NCI-H2107 treated with DMSO at 0.1 percent for 48 hours (cell line): ENCODE data around the gene ZNF511.

Experiments used
- DNase-seq: peaks from one replicate; lab custom pipeline; 2025; ENCODE audit not compliant: unreplicated experiment; lab: John Stamatoyannopoulos, UW

The ZNF511 gene

GRCh38 chr10:133274751-133275683 lies 33.7 kb upstream of the ZNF511 start:
- DNase-seq: no peak

- DNase-seq: no peak
These were observed 33.0 kb upstream of the ZNF511 start for GRCh38 chr10:133275684-133276092.

DNA sequence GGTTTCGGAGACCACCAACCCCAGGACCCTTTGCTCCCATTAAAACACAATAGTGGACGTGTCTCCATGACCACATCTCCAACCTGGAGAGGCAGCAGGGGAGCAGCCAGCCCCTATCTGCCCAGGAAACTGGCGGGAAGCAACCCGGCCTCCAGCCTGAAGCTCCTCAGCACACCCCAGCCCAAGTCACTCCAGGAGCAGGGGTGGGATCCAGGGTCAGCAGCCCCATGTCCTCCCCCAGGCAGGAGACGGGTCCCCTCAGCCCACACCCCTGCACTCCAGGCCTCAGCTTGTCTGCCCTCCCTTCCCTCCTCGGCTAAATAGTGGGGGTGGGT lies 32.6 kb upstream of the ZNF511 start:
- DNase-seq: no peak

DNA sequence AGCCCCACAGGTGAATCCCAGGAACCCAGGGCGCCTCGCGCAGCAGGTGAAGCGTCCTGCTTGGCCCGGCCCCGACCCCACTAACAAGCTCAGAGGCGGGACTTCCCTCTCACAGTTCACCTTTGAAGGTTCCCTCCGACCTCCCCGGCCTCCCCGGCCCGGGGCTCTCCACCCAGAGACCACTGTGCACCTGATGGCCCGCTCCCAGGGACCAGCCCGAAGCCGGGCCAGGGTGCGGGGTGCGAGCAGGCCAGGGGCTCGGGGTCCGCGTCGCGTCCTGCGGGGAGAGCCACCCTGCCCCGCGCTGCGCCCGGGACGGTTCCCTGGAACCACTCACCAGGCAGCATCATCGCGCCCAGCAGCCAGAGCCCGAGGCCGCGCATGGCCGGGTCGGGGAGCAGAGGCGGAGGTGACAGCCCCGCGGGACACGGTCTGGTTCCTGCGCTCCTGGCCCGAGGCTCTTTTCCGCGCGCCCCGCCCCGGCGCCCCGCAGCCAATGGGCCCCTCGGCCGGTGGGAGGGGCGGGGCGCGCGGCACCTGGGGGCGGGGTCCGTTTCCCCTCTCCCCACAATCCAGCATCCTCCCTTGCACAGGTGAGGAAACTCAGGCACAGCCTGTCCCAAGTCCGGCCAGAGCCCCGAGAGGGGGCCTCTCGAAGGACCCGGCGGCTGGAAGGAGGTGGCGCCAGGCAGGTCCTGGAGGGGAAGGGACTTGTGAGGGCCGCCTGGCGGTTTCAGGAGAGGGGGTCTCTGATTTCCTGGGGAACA lies 32.1 kb upstream of the ZNF511 start, which contains the start of gene ADAM8:
Gene ADAM8, minus strand, starts transcription at position 434 of the 767 bp plus-strand sequence. Its CDS starts 51 bp downstream, at position 383.
- DNase-seq: no peak

DNA sequence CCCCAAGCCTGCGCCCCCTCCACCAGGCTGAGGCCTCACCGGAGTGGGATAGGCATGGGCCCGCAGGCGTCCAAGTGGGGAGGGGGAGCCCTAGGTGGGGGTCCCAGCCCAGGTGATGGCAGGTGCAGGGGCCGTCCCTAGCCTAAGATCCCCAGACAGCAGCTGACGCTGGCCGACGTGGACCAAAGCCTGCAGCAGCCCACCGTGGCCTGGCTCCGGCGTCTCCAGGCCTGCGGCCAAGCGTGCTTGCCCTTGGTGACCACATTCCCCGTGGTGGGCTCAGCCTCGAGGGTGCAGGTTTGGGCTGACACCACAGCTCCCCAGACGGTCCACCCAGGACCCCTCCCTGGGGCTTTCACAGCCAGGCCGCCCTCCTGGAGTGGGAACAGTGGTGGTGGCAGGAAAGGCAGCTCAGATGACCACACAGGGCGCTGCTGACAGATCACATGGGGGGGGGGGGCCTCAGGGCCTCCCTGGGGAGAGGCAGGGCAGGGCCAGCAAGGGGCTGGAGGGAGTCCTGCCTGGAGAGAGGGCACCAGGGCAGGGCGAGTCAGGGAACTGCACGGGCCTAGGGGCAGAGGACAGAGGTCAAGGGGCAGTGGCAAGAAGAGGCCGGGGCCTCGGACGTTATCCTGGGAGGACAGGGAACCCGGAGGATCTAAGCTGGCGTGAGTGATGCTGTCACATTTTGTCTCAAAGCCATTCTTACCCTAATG lies 31.3 kb upstream of the ZNF511 start:
- DNase-seq: no peak

GRCh38 chr10:133277993-133278576 lies 30.6 kb upstream of the ZNF511 start:
- DNase-seq: no peak

- DNase-seq: no peak
These were observed 30.0 kb upstream of the ZNF511 start for GRCh38 chr10:133278577-133279265.

DNA sequence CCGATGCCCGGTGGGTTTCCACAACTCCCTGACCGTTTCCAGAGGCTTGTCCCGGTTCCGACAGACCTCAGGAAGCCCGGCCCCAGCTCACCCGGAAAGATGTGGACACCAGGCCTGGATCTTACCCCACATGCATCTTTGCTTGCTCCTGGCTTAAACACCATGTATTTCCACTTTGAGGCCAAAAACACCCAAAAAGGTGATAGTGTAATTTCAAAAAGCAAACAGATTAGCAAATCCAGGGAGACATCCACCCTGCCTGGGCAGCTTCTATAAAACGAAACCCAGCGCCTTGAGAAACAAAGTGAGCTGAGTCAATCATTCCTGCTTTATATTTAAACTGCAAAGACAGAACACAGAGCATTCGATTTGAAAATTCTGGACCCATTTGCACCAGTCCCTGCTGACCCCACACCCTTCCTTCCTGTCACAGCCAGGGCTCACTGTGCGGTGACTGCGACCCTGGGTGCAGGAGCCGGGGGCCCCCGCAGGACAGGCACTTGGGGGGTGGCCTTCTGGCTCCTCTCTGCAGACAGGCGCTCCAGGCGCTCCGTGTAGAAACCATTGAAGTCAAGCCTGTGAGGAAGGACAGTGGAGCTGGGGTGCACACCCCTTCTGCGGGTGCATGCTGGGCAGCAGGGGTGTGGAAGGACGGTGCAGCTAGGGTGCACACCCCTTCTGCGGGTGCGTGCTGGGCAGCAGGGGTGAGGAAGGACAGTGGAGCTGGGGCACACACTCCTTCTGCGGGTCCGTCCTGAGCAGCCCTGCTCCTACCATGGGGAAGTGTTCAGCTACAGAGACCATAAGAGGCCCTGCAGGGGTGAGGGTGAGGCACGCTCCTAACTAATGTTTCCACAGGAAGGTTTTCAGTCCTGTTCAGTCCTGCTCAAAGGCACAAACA lies 29.1 kb upstream of the ZNF511 start:
- DNase-seq: no peak

DNA sequence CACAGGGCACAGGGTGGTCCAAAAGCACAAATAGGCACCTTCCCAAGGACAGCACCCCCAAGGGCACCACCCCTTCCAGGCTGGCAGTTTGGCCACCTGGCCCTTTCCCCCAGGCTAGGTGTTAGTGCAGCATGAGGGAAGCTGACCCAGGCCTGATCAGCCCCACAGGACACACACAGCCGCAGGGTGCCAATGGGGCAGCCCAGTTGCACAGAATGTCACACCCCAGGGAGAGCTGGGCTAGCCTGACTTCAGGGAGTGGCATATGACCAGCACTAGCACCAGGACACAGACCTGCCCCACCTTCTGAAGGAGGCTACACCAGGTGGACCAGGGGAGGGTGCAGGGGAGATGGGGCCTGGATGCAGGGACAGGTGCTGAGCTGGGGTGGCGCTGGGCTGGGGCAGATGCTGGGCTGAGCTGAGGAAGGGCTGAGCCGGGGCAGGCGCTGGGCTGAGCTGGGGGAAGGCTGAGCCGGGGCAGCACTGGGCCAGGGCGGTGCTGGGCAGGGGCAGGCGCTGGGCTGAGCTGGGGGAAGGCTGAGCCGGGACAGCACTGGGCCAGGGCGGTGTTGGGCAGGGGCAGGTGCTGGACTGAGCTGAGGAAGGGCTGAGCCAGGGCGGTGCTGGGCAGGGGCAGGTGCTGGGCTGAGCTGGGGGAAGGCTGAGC lies 28.2 kb upstream of the ZNF511 start:
- no peak for DNase-seq

- no peak for DNase-seq
These were observed 27.6 kb upstream of the ZNF511 start for GRCh38 chr10:133281084-133281483.

DNA sequence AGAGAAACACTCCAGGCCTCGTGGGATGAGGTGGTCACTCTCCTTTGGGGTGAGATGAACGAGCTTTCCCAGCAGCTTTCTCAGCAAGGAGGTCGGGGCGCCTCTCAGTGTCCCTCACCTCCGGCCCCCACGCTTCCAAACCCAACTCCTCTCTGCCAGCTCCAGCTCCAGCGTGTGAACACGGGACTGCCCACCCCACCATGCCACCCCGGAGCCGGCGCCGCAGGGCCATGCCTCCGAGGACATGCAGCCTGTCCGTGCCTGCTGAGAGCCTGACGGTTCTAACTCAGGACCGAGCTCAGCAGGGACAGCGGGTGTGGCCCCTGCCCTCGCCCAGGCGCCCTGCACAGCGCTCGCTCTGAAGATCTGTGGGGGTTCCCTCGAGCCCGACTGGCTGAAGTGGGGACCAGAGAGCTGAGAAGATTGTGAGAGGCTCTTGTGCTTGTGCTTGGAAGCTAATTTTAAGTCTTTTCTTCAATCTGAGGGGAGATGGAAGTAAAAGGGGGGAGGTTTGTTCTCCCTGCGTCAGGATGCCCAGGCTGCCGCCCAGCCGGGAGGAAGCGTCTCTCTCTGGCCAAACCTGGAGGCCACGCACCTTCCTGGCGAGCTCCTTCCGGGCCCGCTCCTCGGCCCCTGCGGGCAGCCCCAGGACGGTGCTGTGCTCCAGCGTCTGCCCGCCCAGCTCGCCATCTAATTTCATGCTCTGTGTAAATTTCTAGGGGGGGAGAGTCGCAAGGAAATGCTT lies 26.9 kb upstream of the ZNF511 start:
- no peak for DNase-seq

DNA sequence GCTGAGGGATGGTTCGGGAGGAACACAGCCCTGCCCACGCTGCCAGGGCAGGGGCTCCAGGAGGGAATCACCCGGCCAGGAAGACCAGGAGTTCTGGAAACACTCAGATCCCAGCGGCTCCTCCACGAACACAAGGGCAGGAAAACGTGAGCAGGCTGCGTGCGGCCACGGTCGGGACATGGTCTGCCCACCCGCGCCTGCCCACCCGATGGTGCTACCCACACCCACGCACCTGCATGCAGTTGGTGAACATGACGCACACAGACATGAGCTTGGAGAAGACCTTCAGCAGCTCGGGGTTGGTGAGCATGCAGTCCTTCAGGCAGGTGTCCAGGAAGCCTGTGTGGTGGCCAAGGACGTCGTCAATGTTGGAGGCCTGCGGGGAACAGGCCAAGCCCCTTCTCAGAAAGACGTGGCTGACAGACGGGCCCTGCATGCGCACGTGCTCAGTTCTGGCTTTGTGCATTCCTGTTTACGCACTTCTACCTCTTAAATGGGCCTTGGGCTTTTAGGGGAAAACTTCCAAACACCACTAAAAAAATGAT lies 25.8 kb upstream of the ZNF511 start:
- no peak for DNase-seq

DNA sequence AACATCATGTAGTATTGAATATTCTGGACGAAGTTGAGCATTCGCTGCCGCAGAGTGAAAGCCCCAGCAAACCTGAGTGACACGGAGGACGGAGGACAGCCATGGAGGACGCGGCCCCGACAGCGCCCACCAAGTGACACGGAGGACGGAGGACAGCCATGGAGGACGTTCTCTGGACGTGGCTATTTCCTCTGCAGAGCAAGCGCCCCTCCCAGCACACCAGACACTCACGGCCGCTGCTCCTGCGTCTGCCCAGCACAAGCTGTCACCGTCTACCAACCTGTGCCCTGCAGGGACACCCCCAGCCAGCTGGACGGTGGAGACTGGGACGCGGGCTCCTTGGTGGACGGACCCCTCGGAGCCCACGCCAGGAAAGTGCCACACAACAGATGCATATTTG lies 24.8 kb upstream of the ZNF511 start:
- DNase-seq: no peak

DNA sequence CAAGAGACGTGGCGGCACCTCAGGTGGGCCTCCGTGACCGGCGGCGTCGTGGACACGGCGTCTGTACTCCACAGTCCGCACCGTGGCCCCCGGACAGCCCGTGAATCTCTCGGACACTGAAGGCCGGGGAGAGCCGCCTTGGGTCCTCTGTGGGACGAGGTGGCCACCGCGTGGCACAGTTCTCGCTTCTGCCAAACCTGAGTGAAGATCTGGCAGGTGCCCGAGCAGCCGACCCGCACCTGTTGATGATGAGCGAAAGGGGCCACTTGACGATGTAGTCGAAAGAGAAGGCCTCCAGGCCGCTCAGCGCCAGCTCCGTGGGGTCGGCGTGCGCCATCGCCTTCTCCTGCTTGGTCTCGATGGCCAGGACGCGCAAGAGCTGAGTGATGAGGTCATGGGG lies 23.5 kb upstream of the ZNF511 start:
- DNase-seq: no peak

DNA sequence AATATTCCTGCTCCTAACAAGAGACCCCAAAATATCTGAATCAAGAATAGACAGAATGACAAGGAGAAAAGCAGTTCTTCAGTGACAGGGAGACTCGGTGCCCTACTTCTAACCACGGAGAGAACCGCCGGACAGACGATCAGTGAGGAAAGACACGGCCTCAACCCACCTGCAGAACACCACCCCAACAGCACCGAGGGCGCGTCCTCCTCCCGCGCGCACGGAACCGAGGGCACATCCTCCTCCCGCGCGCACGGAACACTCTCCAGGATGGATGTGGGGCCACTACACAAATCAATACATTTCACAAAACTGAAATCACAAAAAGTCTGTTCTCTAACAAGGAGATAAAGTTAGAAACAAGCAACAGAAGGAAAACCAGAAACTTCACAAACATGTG lies 22.3 kb upstream of the ZNF511 start:
- DNase-seq: no peak

GRCh38 chr10:133287832-133288500 lies 20.7 kb upstream of the ZNF511 start:
- DNase-seq: no peak

DNA sequence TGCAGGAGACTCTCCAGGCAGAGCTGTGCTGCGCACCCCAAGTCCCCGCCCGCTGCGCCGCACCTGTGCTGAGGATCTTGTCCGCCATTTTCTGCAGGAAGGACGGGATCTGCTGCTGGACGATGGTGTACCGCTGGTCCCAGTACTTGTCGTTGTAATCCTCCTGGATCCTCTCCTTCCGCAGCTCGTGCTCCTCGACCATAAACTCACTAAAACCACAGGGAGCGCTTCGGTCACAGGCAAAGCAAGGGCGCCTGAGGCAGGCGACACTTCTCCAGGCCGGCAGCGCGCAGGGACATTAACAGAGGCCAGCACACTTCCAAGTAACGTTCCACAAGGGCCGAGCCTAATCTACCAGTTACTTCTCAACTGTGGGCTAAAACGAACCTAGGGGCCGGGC lies 19.0 kb upstream of the ZNF511 start:
- no peak for DNase-seq
